ENCODE results near the gene HLA-DPA1.

Gene HLA-DPA1

GRCh38 chr6:33077908-33078307 lies 4.5 kb upstream of the HLA-DPA1 start:
- Histone ChIP-seq H3K36me3 (ENCODE audit: control insufficient read depth, insufficient read depth, low read length) (no peaks in the 10 kb centered on the region), H3K4me1 (ENCODE audit: control insufficient read depth, insufficient read depth, low read length) (peaks cover 6% of the 10 kb centered on the region; the same call in 1 of the 2 replicates), H3K9ac (ENCODE audit: low read depth, low read length) (no peak overlapping the region), H3K4me3 (ENCODE audit: low read depth, low read length) (no peak overlapping the region), H3K27me3 (ENCODE audit: control insufficient read depth, insufficient read depth, low read length) (peaks cover 5% of the 10 kb centered on the region; the same call in 1 of the 2 replicates), H3K9me3 (ENCODE audit: control insufficient read depth, insufficient read depth, low read length) (no peaks in the 10 kb centered on the region), H3K27ac (ENCODE audit: low read depth, low read length) (no peak overlapping the region)

- Histone ChIP-seq H3K9me3 (ENCODE audit: control insufficient read depth, insufficient read depth, low read length) (no peaks in the 10 kb centered on the region), H3K27ac (ENCODE audit: low read depth, low read length) (no peak overlapping the region), H3K9ac (ENCODE audit: low read depth, low read length) (no peak overlapping the region), H3K4me1 (ENCODE audit: control insufficient read depth, insufficient read depth, low read length) (peaks cover 6% of the 10 kb centered on the region; the same call in 1 of the 2 replicates), H3K4me3 (ENCODE audit: low read depth, low read length) (no peak overlapping the region), H3K36me3 (ENCODE audit: control insufficient read depth, insufficient read depth, low read length) (no peaks in the 10 kb centered on the region), H3K27me3 (ENCODE audit: control insufficient read depth, insufficient read depth, low read length) (peaks cover 5% of the 10 kb centered on the region; the same call in 1 of the 2 replicates)
These were observed 3.0 kb upstream of the HLA-DPA1 start for GRCh38 chr6:33076406-33076934.

- no peak within 1 kb of the TSS for H3K27ac ChIP-seq (ENCODE audit: low read depth, low read length)
- no peak within 1 kb of the TSS for H3K4me3 ChIP-seq (ENCODE audit: low read depth, low read length)
- no peak within 1 kb of the TSS for H3K9ac ChIP-seq (ENCODE audit: low read depth, low read length)
- H3K9me3 ChIP-seq (ENCODE audit: control insufficient read depth, insufficient read depth, low read length), result no peaks in the 10 kb centered on the region
- peaks cover 3% of the 10 kb centered on the region; the same call in 1 of the 2 replicates for H3K4me1 ChIP-seq (ENCODE audit: control insufficient read depth, insufficient read depth, low read length)
- no peaks in the 10 kb centered on the region for H3K27me3 ChIP-seq (ENCODE audit: control insufficient read depth, insufficient read depth, low read length)
- H3K36me3 ChIP-seq (ENCODE audit: control insufficient read depth, insufficient read depth, low read length), result no peaks in the 10 kb centered on the region
These were observed 2.3 kb upstream of the HLA-DPA1 start, which contains the start of gene HLA-DPB1 for GRCh38 chr6:33075568-33076405. TSS of gene HLA-DPB1 (plus strand) at chr6:33075990. CDS start at chr6:33076042, 52 bp downstream.

GRCh38 chr6:33075208-33075567 lies 1.7 kb upstream of the HLA-DPA1 start:
- H3K27me3 ChIP-seq (ENCODE audit: control insufficient read depth, insufficient read depth, low read length), result no peaks in the 10 kb centered on the region
- H3K27ac ChIP-seq (ENCODE audit: low read depth, low read length), result no peak overlapping the region

GRCh38 chr6:33072508-33073100 lies 845 bp downstream of the HLA-DPA1 start:
- H3K4me1 ChIP-seq (ENCODE audit: control insufficient read depth, insufficient read depth, low read length), result no peaks in the 10 kb centered on the region; the same call in 1 of the 2 replicates
- H3K36me3 ChIP-seq (ENCODE audit: control insufficient read depth, insufficient read depth, low read length), result no peaks in the 10 kb centered on the region
- no peaks in the 10 kb centered on the region for H3K27me3 ChIP-seq (ENCODE audit: control insufficient read depth, insufficient read depth, low read length)
- no peak overlapping the region for H3K4me3 ChIP-seq (ENCODE audit: low read depth, low read length)
- no peak overlapping the region for H3K27ac ChIP-seq (ENCODE audit: low read depth, low read length)
- no peak overlapping the region for H3K9ac ChIP-seq (ENCODE audit: low read depth, low read length)
- no peaks in the 10 kb centered on the region for H3K9me3 ChIP-seq (ENCODE audit: control insufficient read depth, insufficient read depth, low read length)

More at GRCh38 chr6:33075208-33075567, 1.7 kb upstream of the HLA-DPA1 start:
- no peaks in the 10 kb centered on the region for H3K9me3 ChIP-seq (ENCODE audit: control insufficient read depth, insufficient read depth, low read length)
- peaks cover 3% of the 10 kb centered on the region; the same call in 1 of the 2 replicates for H3K4me1 ChIP-seq (ENCODE audit: control insufficient read depth, insufficient read depth, low read length)
- no peak overlapping the region for H3K4me3 ChIP-seq (ENCODE audit: low read depth, low read length)
- H3K9ac ChIP-seq (ENCODE audit: low read depth, low read length), result no peak overlapping the region
- no peaks in the 10 kb centered on the region for H3K36me3 ChIP-seq (ENCODE audit: control insufficient read depth, insufficient read depth, low read length)

GRCh38 chr6:33071569-33071968 lies 1.9 kb downstream of the HLA-DPA1 start:
- Histone ChIP-seq H3K27ac (ENCODE audit: low read depth, low read length) (no peak overlapping the region), H3K36me3 (ENCODE audit: control insufficient read depth, insufficient read depth, low read length) (no peaks in the 10 kb centered on the region), H3K27me3 (ENCODE audit: control insufficient read depth, insufficient read depth, low read length) (no peaks in the 10 kb centered on the region), H3K4me3 (ENCODE audit: low read depth, low read length) (no peak overlapping the region), H3K4me1 (ENCODE audit: control insufficient read depth, insufficient read depth, low read length) (no peaks in the 10 kb centered on the region; the same call in 1 of the 2 replicates), H3K9ac (ENCODE audit: low read depth, low read length) (no peak overlapping the region), H3K9me3 (ENCODE audit: control insufficient read depth, insufficient read depth, low read length) (no peaks in the 10 kb centered on the region)

- Histone ChIP-seq H3K27ac (ENCODE audit: low read depth, low read length) (no peak overlapping the region), H3K36me3 (ENCODE audit: control insufficient read depth, insufficient read depth, low read length) (no peaks in the 10 kb centered on the region), H3K4me3 (ENCODE audit: low read depth, low read length) (no peak overlapping the region), H3K27me3 (ENCODE audit: control insufficient read depth, insufficient read depth, low read length) (no peaks in the 10 kb centered on the region), H3K9ac (ENCODE audit: low read depth, low read length) (no peak overlapping the region), H3K4me1 (ENCODE audit: control insufficient read depth, insufficient read depth, low read length) (no peaks in the 10 kb centered on the region; the same call in 1 of the 2 replicates), H3K9me3 (ENCODE audit: control insufficient read depth, insufficient read depth, low read length) (no peaks in the 10 kb centered on the region)
These were observed 2.5 kb downstream of the HLA-DPA1 start for GRCh38 chr6:33070909-33071308.

- Histone ChIP-seq H3K4me1 (ENCODE audit: control insufficient read depth, insufficient read depth, low read length) (no peaks in the 10 kb centered on the region), H3K9me3 (ENCODE audit: control insufficient read depth, insufficient read depth, low read length) (no peaks in the 10 kb centered on the region), H3K27ac (ENCODE audit: low read depth, low read length) (no peak overlapping the region), H3K27me3 (ENCODE audit: control insufficient read depth, insufficient read depth, low read length) (no peaks in the 10 kb centered on the region), H3K36me3 (ENCODE audit: control insufficient read depth, insufficient read depth, low read length) (no peaks in the 10 kb centered on the region), H3K4me3 (ENCODE audit: low read depth, low read length) (no peak overlapping the region), H3K9ac (ENCODE audit: low read depth, low read length) (no peak overlapping the region)
These were observed 4.3 kb downstream of the HLA-DPA1 start for GRCh38 chr6:33069021-33069738.

GRCh38 chr6:33066917-33067521 lies 6.4 kb downstream of the HLA-DPA1 start:
- H3K9ac ChIP-seq (ENCODE audit: low read depth, low read length), result no peak overlapping the region
- no peaks in the 10 kb centered on the region for H3K27me3 ChIP-seq (ENCODE audit: control insufficient read depth, insufficient read depth, low read length)
- no peaks in the 10 kb centered on the region for H3K4me1 ChIP-seq (ENCODE audit: control insufficient read depth, insufficient read depth, low read length)
- H3K36me3 ChIP-seq (ENCODE audit: control insufficient read depth, insufficient read depth, low read length), result no peaks in the 10 kb centered on the region
- no peak overlapping the region for H3K4me3 ChIP-seq (ENCODE audit: low read depth, low read length)
- H3K9me3 ChIP-seq (ENCODE audit: control insufficient read depth, insufficient read depth, low read length), result no peaks in the 10 kb centered on the region
- no peak overlapping the region for H3K27ac ChIP-seq (ENCODE audit: low read depth, low read length)

GRCh38 chr6:33065312-33065711 lies 8.1 kb downstream of the HLA-DPA1 start:
- Histone ChIP-seq H3K9me3 (ENCODE audit: control insufficient read depth, insufficient read depth, low read length) (no peaks in the 10 kb centered on the region), H3K4me1 (ENCODE audit: control insufficient read depth, insufficient read depth, low read length) (no peaks in the 10 kb centered on the region), H3K27me3 (ENCODE audit: control insufficient read depth, insufficient read depth, low read length) (no peaks in the 10 kb centered on the region), H3K36me3 (ENCODE audit: control insufficient read depth, insufficient read depth, low read length) (no peaks in the 10 kb centered on the region), H3K9ac (ENCODE audit: low read depth, low read length) (no peak overlapping the region), H3K4me3 (ENCODE audit: low read depth, low read length) (no peak overlapping the region), H3K27ac (ENCODE audit: low read depth, low read length) (no peak overlapping the region)
